Esophagus squamous epithelium (tissue), 4 donors: Measurements from ENCODE around the gene GRIP2.

ENCODE experiments used
- POLR2A ChIP-seq, 4 donors: fragments of 450-650 bp; IDR thresholded peaks; one replicate each; pipeline ENCODE4 v1.6.1; 2017; ENCODE audit warnings: antibody characterized with exemption in 4 of 4, mild to moderate bottlenecking in 4 of 4, moderate library complexity in 3 of 4
- TF ChIP-seq, protein P1 (sequence below), 6 experiments: fragments of 450-650 bp in 4 of 6; fragments of 200-600 bp in 2 of 6; sonication (generic) in 2 of 6; IDR thresholded peaks; one replicate each; pipeline ENCODE4 v1.5.1; 2016 to 2019; ENCODE audit warnings: antibody characterized with exemption in 6 of 6, mild to moderate bottlenecking in 4 of 6, moderate library complexity in 4 of 6

- TF ChIP-seq, protein P1, sequence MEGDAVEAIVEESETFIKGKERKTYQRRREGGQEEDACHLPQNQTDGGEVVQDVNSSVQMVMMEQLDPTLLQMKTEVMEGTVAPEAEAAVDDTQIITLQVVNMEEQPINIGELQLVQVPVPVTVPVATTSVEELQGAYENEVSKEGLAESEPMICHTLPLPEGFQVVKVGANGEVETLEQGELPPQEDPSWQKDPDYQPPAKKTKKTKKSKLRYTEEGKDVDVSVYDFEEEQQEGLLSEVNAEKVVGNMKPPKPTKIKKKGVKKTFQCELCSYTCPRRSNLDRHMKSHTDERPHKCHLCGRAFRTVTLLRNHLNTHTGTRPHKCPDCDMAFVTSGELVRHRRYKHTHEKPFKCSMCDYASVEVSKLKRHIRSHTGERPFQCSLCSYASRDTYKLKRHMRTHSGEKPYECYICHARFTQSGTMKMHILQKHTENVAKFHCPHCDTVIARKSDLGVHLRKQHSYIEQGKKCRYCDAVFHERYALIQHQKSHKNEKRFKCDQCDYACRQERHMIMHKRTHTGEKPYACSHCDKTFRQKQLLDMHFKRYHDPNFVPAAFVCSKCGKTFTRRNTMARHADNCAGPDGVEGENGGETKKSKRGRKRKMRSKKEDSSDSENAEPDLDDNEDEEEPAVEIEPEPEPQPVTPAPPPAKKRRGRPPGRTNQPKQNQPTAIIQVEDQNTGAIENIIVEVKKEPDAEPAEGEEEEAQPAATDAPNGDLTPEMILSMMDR (IDR thresholded peaks at IDR 0.05) = no peak
- no peak for TF ChIP-seq POLR2A (IDR thresholded peaks at IDR 0.05)
Measured at GRCh38 chr3:14444380-14444779, 95.8 kb downstream of the GRIP2 start.
